Stimulated activated CD8-positive, alpha-beta memory T cell treated with anti-CD3 and anti-CD28 coated beads, Interleukin-15, amount 100 ng/mL, for 24 hours (primary cell): ENCODE results near the gene SUCLG2.

ENCODE experiments used
- DNase-seq: peaks from one replicate; pipeline ENCODE4 v3.0.0-alpha.2; 2020; ENCODE audit warnings: low read depth

Gene SUCLG2

DNA sequence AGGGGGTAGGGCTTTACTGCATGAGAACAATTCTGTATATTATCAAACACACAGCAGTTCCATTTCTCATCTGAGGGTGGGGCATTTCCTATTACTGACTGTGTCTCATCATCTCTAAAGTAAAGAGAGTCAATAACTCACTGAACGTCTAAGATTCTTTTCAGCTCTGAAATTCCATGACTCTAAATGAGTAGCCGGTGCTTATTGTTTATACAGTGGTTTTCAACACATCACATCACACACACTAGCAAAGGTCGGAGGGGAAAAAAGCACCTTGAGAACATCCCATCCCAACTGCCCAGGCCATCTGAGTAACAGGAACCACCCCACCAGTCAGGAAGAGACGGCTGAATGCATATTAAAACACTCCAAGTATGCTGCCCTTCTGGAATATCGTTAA lies 196.0 kb downstream of the SUCLG2 start:
- no peak for DNase-seq

DNA sequence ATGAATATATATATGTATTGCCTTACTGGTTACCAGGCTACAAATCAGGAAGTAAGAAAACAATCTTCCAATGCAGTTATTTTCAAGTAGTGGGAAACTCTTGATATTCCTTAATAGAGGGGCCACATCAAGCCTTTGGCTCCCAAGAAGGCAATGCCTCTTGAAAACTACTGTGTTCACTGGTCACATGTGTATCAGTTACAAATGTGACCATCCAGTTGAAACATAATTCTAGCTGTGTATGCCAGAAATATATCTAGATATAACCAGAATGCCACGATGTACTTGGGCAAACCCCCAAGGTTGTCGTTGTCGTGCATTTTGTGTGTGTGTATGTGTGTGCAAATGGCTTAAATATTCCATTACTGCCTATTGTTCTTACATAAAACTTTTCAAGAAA lies 200.8 kb downstream of the SUCLG2 start:
- no peak for DNase-seq

DNA sequence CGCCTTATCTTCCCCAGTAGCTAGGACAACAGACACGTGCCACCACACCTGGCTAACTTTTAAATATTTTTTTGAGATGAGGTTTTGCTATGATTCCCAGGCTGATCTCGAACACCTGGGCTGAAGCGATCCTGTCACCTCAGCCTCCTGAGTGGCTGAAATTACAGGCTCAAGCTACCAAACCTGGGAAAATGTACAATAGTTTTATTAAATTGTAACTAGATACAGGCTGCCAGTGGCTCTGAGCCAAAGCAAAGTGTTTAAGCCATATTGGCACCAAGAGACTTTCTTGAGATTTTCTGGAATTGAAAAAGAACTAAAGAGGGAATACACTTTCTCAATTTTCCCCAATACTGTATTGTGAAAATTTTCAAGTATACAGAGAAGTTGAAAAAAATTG lies 204.3 kb downstream of the SUCLG2 start:
- DNase-seq = no peak

DNA sequence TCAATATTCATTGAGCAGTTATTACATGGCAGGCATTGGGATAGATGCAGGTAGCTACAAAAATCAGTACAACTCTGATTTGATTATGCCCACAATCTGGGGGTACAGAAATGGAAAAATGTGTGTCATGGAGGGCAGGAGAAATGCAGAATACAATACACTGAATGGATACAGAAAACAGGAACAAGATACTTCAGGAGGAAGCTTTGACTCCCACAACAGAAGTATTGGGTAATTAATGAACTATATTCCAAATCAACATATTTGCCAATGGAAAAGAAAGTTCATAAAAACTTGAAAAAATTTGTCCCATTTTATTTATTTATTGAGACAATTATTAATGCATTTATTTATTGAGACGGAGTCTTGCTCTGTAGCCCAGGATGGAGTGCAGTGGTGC lies 207.0 kb downstream of the SUCLG2 start:
- no peak for DNase-seq

DNA sequence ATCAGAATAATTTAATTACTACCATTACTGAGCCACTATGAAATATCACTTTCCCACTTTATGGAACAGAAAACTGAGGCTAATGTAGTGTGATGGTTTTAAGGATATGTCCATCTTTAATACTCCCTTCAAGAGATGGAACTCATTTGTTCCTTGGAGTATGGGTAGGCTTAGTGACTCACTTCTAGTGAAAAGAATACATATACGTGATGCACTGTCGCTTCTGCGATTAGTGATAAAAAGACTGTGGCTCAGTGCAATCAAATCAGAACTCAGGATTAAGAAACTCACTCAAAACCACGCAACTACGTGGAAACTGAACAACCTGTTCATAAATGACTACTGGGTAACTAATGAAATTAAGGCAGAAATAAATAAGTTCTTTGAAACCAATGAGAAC lies 216.6 kb downstream of the SUCLG2 start:
- DNase-seq = no peak

DNA sequence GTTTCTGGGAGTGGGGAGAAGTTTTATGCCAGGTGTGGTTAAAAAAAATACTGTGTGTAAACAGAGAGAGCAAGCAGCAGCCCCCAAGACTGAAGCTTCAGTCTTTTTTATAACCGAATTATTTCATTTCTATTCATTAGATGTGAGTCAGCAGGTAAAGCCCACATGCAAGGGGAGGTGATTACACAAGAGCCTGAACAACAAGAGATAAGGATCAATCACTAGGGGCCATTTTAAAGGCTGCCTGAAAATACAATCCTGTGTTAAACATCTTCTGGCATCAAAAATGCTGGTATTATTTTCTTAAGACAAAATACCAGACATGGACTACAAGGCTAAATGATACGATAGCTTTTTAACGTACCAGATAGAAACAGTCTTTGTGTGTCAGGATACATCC lies 217.3 kb downstream of the SUCLG2 start:
- no peak for DNase-seq

DNA sequence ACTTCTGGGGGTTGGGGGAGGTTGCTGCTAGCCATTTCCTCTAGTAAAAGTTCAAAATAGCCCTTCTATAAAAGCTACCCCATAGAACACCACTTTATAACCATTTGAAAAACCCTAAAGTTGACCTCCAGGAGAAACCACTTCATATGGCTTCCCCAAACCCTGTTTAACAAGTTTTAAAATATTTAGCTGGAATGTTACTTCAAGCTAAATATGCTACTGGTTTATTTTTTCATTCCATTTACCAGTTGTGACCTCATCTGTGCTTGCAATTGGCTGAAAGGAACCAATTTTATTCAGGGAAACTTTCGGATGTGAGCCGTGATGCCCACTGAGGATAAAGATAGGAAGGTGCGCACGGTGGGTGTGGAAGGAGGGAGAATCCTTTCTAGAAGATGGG lies 221.3 kb downstream of the SUCLG2 start:
- no peak for DNase-seq

DNA sequence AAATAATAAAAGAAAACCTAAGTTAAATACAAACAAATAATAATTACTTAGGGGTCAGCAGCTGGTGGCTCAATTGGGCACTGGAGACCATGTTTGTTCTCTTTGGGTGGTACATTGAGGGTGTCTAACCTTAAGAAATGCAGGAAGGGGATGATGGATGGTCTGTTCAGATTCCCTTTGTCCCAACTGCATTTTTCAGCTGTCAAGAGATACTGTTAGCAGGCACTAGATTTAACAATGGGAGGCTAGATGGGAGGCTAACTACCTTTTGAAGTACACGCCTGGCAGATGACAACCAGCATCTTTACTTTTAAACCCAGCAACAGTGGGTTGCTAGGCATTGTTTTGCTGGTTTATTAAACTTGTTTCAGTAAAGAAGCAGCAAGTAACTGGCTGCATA lies 222.5 kb downstream of the SUCLG2 start:
- no peak for DNase-seq

DNA sequence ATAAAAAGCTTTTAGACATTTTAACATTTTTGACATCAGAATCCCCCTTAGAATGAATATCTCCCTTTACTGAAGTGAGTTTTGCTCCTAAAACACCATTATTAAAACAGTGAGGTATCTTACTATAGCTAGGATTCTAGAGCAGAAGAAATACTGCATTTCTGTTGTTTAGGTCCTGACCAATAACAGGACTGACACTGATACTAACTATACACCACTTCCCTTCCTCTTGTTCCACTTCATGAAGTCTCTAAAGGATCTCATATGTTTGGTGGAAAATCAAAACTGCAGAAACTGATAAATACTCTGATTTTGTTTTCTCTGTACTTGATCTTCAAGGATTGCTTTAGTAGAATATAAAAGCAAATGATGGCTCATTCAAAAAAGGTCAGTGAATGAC lies 230.7 kb downstream of the SUCLG2 start:
- DNase-seq = no peak

DNA sequence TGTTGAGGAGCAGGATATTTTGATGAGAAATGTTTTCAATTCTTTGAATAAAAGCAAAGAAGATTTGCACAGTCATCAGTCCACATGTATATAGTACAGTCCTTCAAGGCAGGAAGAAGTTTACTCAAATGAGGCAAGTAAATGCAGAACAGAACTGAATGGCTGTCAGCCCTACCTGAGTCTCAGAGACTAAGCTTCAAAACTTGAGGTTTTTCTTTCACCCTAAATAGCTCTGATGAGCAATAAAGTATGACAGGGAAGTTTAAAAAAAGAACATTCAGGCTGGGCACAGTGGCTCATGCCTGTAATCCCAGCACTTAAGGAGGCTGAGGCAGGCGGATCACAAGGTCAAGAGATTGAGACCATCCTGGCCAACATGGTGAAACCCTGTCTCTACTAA lies 232.5 kb downstream of the SUCLG2 start:
- no peak for DNase-seq

DNA sequence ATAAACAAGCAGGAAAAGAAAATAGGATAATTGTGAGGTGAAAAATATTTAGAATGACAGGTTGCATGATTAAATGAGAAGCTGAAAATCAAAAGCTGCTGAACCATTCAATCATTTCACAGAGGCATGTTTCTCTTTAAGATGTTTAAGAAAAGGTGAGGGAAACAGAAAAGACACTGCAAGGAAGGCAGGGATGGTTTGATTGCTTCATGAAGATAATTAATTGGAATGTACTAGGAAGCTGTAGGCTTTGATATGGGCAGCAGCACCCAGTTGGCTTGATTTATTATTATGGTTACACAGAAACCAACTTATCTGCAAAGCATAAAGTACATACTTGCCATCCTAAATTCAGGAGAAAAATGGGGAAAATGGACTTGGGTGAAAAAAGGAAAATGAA lies 234.6 kb downstream of the SUCLG2 start:
- DNase-seq = no peak

DNA sequence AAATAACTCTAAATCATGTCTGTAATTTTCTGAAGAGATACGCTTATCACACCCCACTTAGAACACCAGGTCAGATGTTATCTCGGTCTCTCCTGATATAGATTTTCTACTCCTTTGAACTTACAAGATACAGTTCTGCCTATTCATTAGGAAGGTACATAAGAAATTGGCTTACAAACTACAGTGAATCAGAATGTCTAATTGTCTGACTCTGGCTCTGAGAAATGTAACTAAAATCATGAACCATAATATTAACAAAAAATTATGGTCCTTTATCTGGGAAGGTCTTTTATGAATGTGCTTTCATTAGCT lies 235.2 kb downstream of the SUCLG2 start:
- DNase-seq = no peak

DNA sequence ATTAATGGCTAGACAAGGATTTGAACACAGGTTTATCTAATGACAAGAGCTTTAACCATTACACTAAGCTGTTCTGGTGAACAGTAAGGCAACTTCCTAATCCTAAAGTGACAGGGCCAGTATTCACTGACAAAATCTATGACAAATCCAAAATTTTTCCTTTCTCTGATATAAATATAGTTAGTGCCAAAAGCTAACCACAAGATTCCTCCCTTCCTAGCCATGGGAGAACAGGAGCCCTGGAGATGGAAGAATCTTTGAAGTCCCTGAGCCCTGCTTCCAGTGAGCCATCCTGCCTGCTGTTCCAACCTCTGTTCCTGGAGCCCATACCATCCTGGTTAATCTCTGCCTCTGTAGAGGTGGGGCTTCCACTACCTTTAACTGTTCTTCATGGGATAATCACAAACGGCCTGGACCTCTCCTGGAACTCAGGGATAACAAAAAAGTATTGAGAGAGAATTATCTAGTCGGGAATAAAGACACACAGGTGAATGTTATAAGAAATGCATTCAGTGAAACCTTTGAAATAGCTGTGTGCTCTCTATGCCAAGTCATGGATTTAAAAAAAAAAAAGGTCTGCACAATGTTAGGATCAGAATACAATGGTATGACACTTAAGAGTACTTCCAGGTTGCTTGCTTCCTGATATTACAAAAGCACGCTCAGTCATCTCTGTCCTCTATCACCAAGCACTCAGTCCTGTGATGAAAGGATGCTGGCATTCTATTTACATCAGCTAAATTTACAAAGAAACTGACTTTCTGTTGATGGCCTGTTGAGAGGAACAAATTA lies 235.8 kb downstream of the SUCLG2 start:
- DNase-seq = no peak

DNA sequence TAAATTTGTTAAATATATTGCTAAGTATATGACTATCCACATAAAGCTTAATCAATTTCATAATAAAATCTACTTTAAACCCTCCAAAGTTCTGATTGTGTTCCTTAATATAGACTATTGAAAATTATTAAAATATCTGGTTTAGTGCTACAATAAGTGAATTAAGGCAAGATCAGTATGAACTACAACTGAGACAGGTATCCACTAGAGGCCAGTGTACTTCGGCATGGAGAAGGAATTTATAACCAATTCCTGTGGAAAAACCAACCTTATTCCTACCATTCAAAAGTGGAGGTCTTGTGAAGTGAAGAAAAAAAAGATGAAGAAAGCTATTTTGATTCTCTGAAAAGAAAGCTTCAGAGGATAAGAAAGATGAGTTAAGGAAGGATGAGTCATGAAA lies 237.7 kb downstream of the SUCLG2 start:
- DNase-seq = no peak

DNA sequence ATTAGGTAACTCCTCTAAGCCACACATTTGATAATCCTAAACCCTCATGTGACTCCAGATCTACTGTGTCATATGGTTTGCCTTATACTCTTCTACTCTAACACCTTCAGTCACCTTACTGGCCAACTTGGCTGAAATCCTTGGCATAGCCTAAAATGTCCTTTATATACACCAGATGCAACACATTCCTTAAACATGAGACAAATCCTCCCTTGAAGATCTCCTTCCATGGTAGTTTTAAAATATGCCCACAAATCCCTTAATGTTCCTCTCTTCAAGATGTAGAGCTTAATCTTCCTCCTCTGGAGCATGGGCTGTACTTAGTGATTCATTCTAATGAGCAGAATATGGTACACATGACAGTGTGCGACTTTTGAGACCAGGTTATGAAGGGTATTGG lies 238.9 kb downstream of the SUCLG2 start:
- DNase-seq = no peak

DNA sequence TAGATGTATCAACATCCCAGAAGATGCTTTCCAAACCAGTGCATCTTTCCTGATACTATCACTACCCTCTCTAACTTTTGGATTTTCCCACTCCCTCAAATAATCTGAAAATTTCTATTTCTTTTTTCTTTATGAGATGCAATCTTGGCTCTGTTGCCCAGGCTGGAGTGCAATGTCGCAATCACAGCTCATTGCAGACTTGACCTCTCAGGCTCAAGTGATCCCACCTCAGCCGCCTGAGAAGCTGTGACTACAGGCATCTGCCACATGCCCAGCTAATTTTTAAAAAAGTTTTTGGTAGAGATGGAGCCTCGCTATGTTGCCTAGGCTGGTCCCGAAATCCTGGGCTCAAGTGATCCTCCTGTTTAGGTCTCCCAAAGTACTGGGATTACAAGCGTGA lies 239.7 kb downstream of the SUCLG2 start:
- no peak for DNase-seq

DNA sequence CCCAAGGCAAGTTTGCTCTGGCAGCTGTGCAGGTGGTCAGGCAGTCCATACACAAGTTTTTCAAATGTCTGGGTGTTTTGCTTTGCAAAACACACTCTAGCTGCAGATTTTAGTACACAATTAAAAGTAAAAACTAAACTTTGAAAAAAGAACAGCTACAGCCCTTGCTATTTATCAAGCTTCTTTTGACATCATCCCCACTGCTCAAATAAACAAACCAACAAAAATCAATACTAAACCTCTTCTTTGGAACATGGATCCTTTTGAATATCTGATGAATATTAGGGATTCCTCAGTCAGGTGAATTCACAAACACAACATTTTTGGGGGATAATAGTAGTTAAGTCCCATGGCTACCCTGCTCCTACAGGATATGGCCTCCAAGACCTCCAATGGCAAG lies 249.2 kb downstream of the SUCLG2 start:
- DNase-seq = no peak

DNA sequence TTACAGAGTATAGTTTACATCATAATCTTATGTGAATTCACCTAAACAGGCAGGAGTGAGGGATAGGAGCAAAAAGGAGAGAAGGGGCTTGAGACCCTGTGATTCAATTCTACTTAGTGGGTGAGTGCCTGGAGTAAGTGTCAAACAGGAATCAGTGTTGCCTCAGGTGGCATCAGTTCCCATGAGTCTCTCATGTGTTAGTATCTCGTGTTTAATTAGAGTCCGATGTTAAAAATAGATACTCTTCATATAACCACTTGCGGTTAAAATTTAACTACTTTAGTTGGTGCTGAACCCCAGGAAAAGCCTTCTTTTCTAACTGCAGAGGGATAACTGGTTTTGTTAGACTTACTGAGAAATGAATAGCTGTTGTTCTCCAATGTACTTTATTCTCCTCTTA lies 251.5 kb downstream of the SUCLG2 start:
- no peak for DNase-seq

DNA sequence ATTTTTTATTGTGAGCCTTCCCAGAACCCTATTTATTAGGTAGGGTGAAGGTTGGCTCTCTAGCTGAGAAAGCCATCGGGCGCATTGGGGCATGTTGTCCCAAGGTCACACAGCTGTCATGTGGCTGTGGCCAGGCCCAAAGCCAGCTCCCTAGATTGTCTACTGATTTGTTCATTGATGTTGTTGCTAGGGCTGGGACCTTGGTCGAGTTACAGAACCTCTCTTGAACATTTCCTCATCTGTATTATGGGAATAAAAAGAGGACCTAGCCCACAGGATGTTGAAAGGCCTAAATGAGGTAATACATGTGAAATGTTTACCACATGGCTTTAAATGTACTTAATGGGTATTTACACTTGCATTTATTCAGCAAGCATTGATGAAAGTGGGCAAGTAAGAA lies 252.5 kb downstream of the SUCLG2 start:
- DNase-seq = no peak

DNA sequence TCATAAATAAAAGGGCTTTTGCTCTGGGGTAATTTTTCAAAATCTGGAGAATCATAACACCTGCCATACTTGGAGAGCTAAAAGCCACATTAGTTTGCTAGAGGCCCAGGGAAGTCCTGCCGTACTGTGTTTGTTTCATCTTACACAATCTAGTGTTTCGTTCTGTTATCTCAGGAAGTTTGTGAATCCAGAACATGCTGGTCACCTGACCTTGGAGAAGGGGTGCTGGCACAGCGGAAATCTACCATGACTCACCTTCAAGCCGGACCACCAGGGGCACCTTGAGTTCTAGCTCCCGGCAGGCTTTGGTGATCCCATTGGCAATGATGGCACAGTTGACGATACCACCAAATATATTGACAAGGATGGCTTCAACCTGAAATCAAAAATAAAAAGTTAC lies 253.9 kb downstream of the SUCLG2 start:
- DNase-seq = no peak

DNA sequence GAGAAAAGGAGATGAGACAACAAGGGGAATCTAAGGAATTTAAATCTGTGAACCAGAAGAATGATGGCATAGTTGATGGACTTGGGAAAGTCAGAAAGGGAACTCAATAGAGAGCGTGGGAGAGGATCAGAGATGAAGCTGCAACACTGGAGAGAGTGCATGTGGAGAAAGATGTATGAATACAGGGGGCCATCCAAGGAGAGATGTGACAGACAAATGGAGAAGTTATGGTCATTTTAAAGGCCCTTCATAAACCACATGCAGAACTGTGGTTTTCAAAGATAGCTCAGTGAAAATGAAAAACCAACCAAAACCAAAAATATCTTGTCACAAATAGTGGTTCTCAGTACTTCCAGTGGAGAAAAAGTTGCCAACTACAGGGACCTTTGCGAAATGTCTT lies 265.2 kb downstream of the SUCLG2 start:
- no peak for DNase-seq

DNA sequence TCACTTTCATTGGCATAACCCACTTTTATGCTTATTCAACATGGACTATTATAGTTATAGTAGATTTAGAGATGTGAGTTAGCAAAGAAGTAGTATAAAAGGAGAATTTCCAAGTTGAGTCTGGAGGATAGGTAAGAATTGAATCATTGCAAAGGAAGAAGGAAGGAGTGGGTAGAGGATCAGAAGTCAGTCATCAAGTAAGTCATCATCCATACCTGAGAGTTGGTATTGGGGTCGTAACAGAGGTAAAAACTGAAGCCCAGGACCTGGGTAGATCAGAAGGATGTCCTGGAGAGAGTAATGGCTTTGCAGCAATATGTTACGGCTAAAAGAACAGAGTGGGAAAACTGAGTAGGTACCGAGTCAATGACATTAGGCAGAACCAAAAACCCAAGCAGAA lies 265.7 kb downstream of the SUCLG2 start:
- DNase-seq = no peak

DNA sequence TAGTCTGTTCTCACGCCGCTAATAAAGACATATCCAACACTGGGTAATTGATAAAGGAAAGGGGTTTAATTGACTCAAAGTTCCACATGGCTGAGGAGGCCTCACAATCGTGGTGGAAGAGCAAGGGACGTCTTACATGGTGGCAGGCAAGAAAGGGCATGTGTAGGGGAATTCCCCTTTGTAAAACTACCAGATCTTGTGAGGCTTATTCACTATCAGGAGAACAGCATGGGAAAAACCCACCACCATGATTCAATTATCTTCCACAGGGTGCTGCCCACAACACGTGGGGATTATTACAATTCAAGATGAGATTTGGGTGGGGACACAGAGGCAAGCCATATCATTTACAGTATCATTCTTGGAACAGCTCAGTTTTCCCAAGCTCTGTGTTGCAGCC lies 268.0 kb downstream of the SUCLG2 start:
- no peak for DNase-seq

DNA sequence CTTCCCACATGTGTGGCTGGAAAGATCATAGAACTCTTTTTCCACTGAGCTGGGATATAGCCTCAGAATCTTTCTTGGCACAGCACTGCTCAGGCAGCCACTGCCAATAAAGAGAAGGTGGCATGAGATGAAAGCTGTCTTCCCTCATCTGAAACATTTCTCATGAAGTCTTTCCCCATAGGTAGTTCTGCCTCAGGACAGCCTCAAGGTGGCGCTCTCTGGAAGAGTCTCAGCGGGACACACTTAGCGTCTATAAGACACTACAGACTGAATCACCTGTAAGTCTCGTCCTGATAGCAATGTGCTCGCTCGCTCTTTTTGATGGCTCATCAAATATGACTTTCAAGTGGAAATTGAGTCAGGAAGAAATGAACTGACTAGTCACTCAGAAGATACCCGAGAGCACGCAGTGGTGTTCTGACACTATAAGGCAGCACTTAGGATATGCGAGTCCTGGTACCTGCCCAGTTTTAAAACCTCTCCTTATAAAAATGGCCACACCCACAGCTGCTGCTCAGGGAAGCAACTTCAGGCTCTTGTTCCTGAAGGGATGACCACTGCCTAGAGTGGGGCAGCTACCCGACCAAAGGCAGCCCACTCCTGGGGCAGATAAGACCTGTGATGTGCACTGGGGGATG lies 269.5 kb downstream of the SUCLG2 start:
- no peak for DNase-seq
